H1 (cell line): ENCODE data around the gene DNAJC22. TPM values are rescaled to one million over a fixed set of nuclear protein-coding genes. Genes with fewer than 3 reads are reported as not detected.
A peak's percentile ranks its signal among the peaks of the same experiment; 100 is the strongest.

Source experiments
- CTCF ChIA-PET: fragments of 300-600 bp; sonication (Branson Sonifier 250); formaldehyde crosslinking; loops from one replicate; lab custom pipeline; 2021; ENCODE audit not compliant: partially characterized antibody; lab: Charles Lee
- POLR2A ChIA-PET: fragments of 300-600 bp; sonication (Branson Sonifier 250); formaldehyde crosslinking; loops from one replicate; lab custom pipeline; 2021; ENCODE audit warnings: inconsistent platforms; ENCODE audit not compliant: partially characterized antibody; lab: Charles Lee
- DNase-seq, 2 experiments: peaks; one replicate each; pipeline versions ENCODE4 v3.0.0 to v3.0.0-alpha.2; 2010 to 2022; ENCODE audit warnings: low spot score in 2 of 2, low read depth in 1 of 2, mixed read lengths in 1 of 2
- FAIRE-seq: peaks from 2 replicates; lab custom pipeline; 2011; peaks lifted over from hg19 to GRCh38; lab: Jason Lieb, UNC
- H2AFZ ChIP-seq: 2 replicates; pipeline ENCODE4 v1.8.1; 2012; ENCODE audit warnings: low read length, inconsistent platforms
- H2AK5ac ChIP-seq: 2 replicates; pipeline ENCODE4 v1.6.1; 2013; ENCODE audit warnings: low read depth, low read length
- H2BK120ac ChIP-seq: replicated peaks from 2 replicates; pipeline ENCODE3; 2013; ENCODE audit warnings: low read depth, low read length, inconsistent platforms
- H2BK12ac ChIP-seq: 2 replicates; pipeline ENCODE4 v1.6.1; 2013; ENCODE audit warnings: low read depth, low read length
- H2BK15ac ChIP-seq: 2 replicates; pipeline ENCODE4 v1.6.1; 2013; ENCODE audit warnings: low read length
- H2BK20ac ChIP-seq: 2 replicates; pipeline ENCODE4 v1.6.1; 2013; ENCODE audit warnings: low read length
- H2BK5ac ChIP-seq: 2 replicates; pipeline ENCODE4 v1.6.1; 2013; ENCODE audit warnings: low read depth, low read length
- H3K14ac ChIP-seq: 2 replicates; pipeline ENCODE4 v1.6.1; 2013; ENCODE audit warnings: inconsistent platforms; ENCODE audit not compliant: insufficient read length
- H3K18ac ChIP-seq: 2 replicates; pipeline ENCODE4 v1.6.1; 2013; ENCODE audit warnings: low read length; ENCODE audit errors: extremely low read depth
- H3K23ac ChIP-seq: 2 replicates; pipeline ENCODE4 v1.6.1; 2013; ENCODE audit warnings: inconsistent platforms; ENCODE audit not compliant: insufficient read length
- H3K23me2 ChIP-seq: 2 replicates; pipeline ENCODE4 v1.6.1; 2013; ENCODE audit warnings: low read depth, low read length
- H3K27ac ChIP-seq: 2 replicates; pipeline ENCODE4 v1.6.1; 2011; ENCODE audit warnings: low read depth, low read length, inconsistent platforms
- H3K27me3 ChIP-seq, 4 experiments: replicated peaks in 1 of 4; 1 replicate in 1 of 4; 2 replicates in 3 of 4; pipeline versions ENCODE4 v1.6.1 to v1.8.1; 2011 to 2013; ENCODE audit warnings: low read length in 3 of 4, mild to moderate bottlenecking in 3 of 4, inconsistent platforms in 2 of 4, mixed read lengths in 2 of 4, moderate library complexity in 1 of 4; ENCODE audit not compliant: control insufficient read depth in 3 of 4, insufficient read depth in 3 of 4; ENCODE audit errors: extremely low read depth in 1 of 4
- H3K36me3 ChIP-seq, 4 experiments: 2 replicates each; pipeline versions ENCODE4 v1.6.1 to v1.8.1; 2011 to 2013; ENCODE audit warnings: mild to moderate bottlenecking in 4 of 4, low read length in 3 of 4, moderate library complexity in 2 of 4, control low read depth in 1 of 4, inconsistent platforms in 1 of 4; ENCODE audit not compliant: insufficient read depth in 4 of 4, control insufficient read depth in 2 of 4
- H3K4ac ChIP-seq: replicated peaks from 2 replicates; pipeline ENCODE3; 2013; ENCODE audit warnings: low read length, low read depth, mixed read lengths, inconsistent platforms; ENCODE audit not compliant: insufficient read length
- H3K4me1 ChIP-seq, 4 experiments: replicated peaks in 1 of 4; 1 replicate in 1 of 4; 2 replicates in 3 of 4; pipeline versions ENCODE4 v1.6.1 to v1.8.1; 2011 to 2013; ENCODE audit warnings: low read length in 3 of 4, inconsistent platforms in 2 of 4, mixed read lengths in 1 of 4; ENCODE audit not compliant: insufficient read depth in 4 of 4, control insufficient read depth in 3 of 4
- H3K4me2 ChIP-seq, 2 experiments: 2 replicates each; pipeline versions ENCODE4 v1.6.1 to v1.8.1; 2011 to 2013; ENCODE audit warnings: low read depth in 2 of 2, low read length in 2 of 2, control low read depth in 1 of 2, inconsistent platforms in 1 of 2, mild to moderate bottlenecking in 1 of 2; ENCODE audit not compliant: insufficient read depth in 1 of 2
- H3K4me3 ChIP-seq, 4 experiments: fragments of 200-600, 300-600 bp in 1 of 4; sonication (generic), shearing (Covaris generic), sonication (Bioruptor Twin) in 1 of 4; 2 replicates each; pipeline versions ENCODE4 v1.5.1 to v1.8.1; 2011 to 2016; ENCODE audit warnings: low read length in 4 of 4, low read depth in 3 of 4, control low read depth in 2 of 4, inconsistent platforms in 2 of 4, mild to moderate bottlenecking in 2 of 4, mixed read lengths in 1 of 4, moderate library complexity in 1 of 4; ENCODE audit not compliant: insufficient read depth in 2 of 4; ENCODE audit errors: extremely low read depth in 1 of 4
- H3K56ac ChIP-seq: replicated peaks from 2 replicates; pipeline ENCODE3; 2013; ENCODE audit warnings: low read depth, mild to moderate bottlenecking, mixed read lengths, low read length, inconsistent platforms; ENCODE audit not compliant: insufficient read length
- H3K79me1 ChIP-seq: 2 replicates; pipeline ENCODE4 v1.6.1; 2013; ENCODE audit warnings: low read depth, low read length, control low read depth
- H3K79me2 ChIP-seq, 2 experiments: 2 replicates each; pipeline versions ENCODE4 v1.6.1 to v1.8.1; 2012 to 2013; ENCODE audit warnings: low read length in 2 of 2, mild to moderate bottlenecking in 2 of 2, inconsistent platforms in 1 of 2; ENCODE audit not compliant: insufficient read depth in 2 of 2, control insufficient read depth in 1 of 2
- H3K9ac ChIP-seq, 4 experiments: replicated peaks in 1 of 4; 1 replicate in 1 of 4; 2 replicates in 3 of 4; pipeline versions ENCODE4 v1.6.1 to v1.8.1; 2011 to 2013; ENCODE audit warnings: low read depth in 3 of 4, low read length in 3 of 4, control low read depth in 2 of 4, mild to moderate bottlenecking in 2 of 4, moderate library complexity in 2 of 4, inconsistent platforms in 1 of 4; ENCODE audit errors: extremely low read depth in 1 of 4
- H3K9me3 ChIP-seq, 2 experiments: 2 replicates each; pipeline versions ENCODE4 v1.6.1 to v1.8.1; 2012 to 2013; ENCODE audit warnings: mild to moderate bottlenecking in 2 of 2, moderate library complexity in 2 of 2, control low read depth in 1 of 2, inconsistent platforms in 1 of 2, low read depth in 1 of 2, low read length in 1 of 2, mixed read lengths in 1 of 2; ENCODE audit not compliant: insufficient read depth in 2 of 2
- H4K20me1 ChIP-seq, 2 experiments: replicated peaks in 1 of 2; 2 replicates each; pipeline versions ENCODE3 to v1.8.1; 2011 to 2013; ENCODE audit warnings: inconsistent platforms in 2 of 2, low read length in 2 of 2, mild to moderate bottlenecking in 1 of 2; ENCODE audit not compliant: insufficient read depth in 2 of 2, control insufficient read depth in 1 of 2
- H4K5ac ChIP-seq: 2 replicates; pipeline ENCODE4 v1.6.1; 2013; ENCODE audit warnings: low read length, low read depth, mixed read lengths, inconsistent platforms; ENCODE audit not compliant: insufficient read length
- H4K8ac ChIP-seq: 2 replicates; pipeline ENCODE4 v1.8.0; 2013; ENCODE audit warnings: mild to moderate bottlenecking, moderate library complexity, low read length, inconsistent platforms; ENCODE audit not compliant: insufficient read depth; ENCODE audit errors: extremely low read depth
- H4K91ac ChIP-seq: replicated peaks from 2 replicates; pipeline ENCODE3; 2013; ENCODE audit warnings: low read length, mixed read lengths, inconsistent platforms; ENCODE audit not compliant: insufficient read length
- CBX5 ChIP-seq: fragments of 300-800, 300-1000 bp; sonication (generic); IDR thresholded peaks from 2 replicates; pipeline ENCODE4 v1.7.1; 2016; ENCODE audit warnings: antibody characterized with exemption, low read length, low read depth
- CTBP2 ChIP-seq: IDR thresholded peaks from 2 replicates; pipeline ENCODE4 v1.7.0; 2011; ENCODE audit warnings: borderline replicate concordance, mild to moderate bottlenecking, moderate library complexity, mixed read lengths, low read length; ENCODE audit not compliant: insufficient read depth, insufficient read length
- WGBS, 2 experiments: shearing (Covaris generic) in 1 of 2; methylation state at CpG; one replicate each; pipeline versions ENCODE4 v1.1.6 to v1.1.7; 2013 to 2015; ENCODE audit warnings: low lambda C conversion rate in 2 of 2, mixed read lengths in 2 of 2, inconsistent platforms in 1 of 2, low coverage in 1 of 2, missing lambda C conversion rate in 1 of 2; ENCODE audit not compliant: insufficient replicate concordance in 2 of 2, insufficient coverage in 1 of 2, insufficient read length in 1 of 2; ENCODE audit errors: extremely low coverage in 1 of 2, missing lambda C conversion rate in 1 of 2; 5-methylcytosine and 5-hydroxymethylcytosine counted together
- polyA plus RNA-seq, 7 experiments: library from polyadenylated mRNA; depleted of rRNA in 3 of 7; stranded (reverse) in 5 of 7; unstranded in 2 of 7; fragments of >200 nt in 5 of 7; fragments of 200-250 nt in 2 of 7; gene quantifications; 1 replicate in 5 of 7; 2 replicates in 1 of 7; 4 replicates in 1 of 7; pipeline versions ENCODE4 v1.2.1 to v1.2.3, GENCODE V29; 2011 to 2013; ENCODE audit warnings: missing spikeins in 2 of 7, mixed read lengths in 2 of 7
- total RNA-seq: library from RNA; stranded (reverse); fragmentation: NEBNext Ultra II Directional; extraction: Animal tissue kit (Norgen Biotek cat#: 25700); gene quantifications from 2 replicates; pipeline ENCODE4 v1.2.1, GENCODE V29; 2021

The DNAJC22 gene
- total and polyA plus RNA-seq, 2 of the 8 experiments (the other 6 are each of a cell fraction or from before 2014, with no cell fraction given), result 0.20 to 0.39 TPM

DNA sequence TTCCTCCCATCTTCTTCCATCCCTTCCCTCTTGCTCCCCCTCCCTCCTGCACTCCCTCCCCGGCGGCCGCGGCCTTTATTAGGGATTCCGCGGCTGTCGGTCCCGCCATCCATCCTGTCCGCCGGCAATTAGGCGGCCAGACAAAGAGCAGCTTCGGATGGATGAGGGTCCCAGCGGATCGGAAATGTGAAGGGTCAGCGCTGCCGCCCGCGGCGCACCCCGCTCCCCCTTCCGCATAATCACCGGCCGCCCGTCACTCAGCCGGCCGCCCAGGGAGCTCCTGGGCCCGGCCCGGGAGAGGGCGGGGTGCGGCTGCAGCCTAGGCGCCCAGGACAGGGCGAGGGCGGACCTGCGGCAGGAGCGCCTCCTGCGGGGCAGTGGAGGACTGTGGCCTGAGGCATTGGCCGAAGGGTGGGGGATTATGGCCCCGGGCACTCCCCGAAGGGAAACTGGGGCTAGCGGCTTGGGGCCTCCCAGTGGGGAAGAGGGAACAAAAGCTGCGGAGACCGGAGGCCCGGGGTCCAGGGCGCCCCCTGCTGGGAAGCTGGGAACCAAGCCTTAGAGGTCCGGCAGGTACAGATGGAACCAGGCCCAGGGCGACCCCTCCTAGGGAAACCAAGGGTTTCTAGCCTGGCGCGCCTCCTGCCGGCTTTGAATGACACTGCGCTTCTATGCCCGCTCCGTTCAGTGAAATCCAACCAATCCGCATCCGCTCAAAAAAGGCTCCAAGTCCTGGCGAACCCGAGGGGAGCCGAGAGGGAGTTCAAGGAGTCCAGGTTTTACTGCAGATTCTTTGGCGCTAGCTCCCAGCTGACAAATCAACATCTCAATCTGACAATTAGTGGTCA lies 4.4 kb upstream of the DNAJC22 start:
- ChIA-PET CTCF (interaction anchor here (0.5 to 4.0 kb wide), 52 partner anchors 10 to 742 kb away, joined by 3 to 147 read pairs (median 4); partner anchors contain the start of genes PRPH, SPATS2, TMBIM6 and TROAP), POLR2A (interaction anchor here (0.7 to 4.0 kb wide), 13 partner anchors 9 to 212 kb away, joined by 3 to 31 read pairs (median 4); partner anchors contain the start of genes PRPH, SPATS2, TROAP and TUBA1B)
- Histone ChIP-seq H3K36me3 (no peaks in the 10 kb centered on the region; a peak in 1 of 8 replicates), H3K23ac (no peak overlapping the region), H2BK12ac (no peak overlapping the region; the same call in 1 of the 2 replicates), H4K20me1 (peaks cover 13 to 17% of the 10 kb centered on the region in 2 experiments), H3K4me2 (peak overlapping the region; percentile 71 to 78), H3K14ac (no peak overlapping the region), H3K23me2 (peaks cover 9% of the 10 kb centered on the region), H2BK15ac (no peak overlapping the region), H2BK20ac (no peak overlapping the region), H3K9me3 (no peaks in the 10 kb centered on the region), H2AK5ac (no peak overlapping the region), H3K4me1 (peaks cover 4 to 61% (median 41%) of the 10 kb centered on the region in 4 experiments), H3K9ac (no peak overlapping the region; a peak in 1 of 7 replicates), H3K18ac (no peak overlapping the region), H4K5ac (no peak overlapping the region), H3K4ac (no peak overlapping the region), H3K4me3 (peak overlapping the region; percentile 34 to 78 (median 67)), H4K91ac (no peak overlapping the region), H3K56ac (no peak overlapping the region), H2BK120ac (no peak overlapping the region), H3K79me2 (no peaks in the 10 kb centered on the region), H3K27me3 (peaks cover 81 to 99% (median 97%) of the 10 kb centered on the region in 4 experiments), H3K79me1 (no peaks in the 10 kb centered on the region), H2AFZ (no peak overlapping the region), H4K8ac (peak overlapping the region; percentile 11; the same call in 1 of the 2 replicates), H3K27ac (no peak overlapping the region), H2BK5ac (no peak overlapping the region)
- FAIRE-seq (peak; percentile 62), DNase-seq (peak; percentile 93 to 99)
- 1% methylated on average over 51 of the region's 58 CpGs; no CpG with 5 or more reads in 1 of the 2 experiments for WGBS, 2 experiments
- peak; percentile 97 for TF ChIP-seq CTBP2
- no peak for TF ChIP-seq CBX5
